Measurements from ENCODE around the gene PTPRN2. TPM values are rescaled to one million over a fixed set of nuclear protein-coding genes. Genes with fewer than 3 reads are reported as not detected.

PTPRN2 gene
- total and polyA plus RNA-seq, 3 experiments from 2014 or later: 0.33 to 1.2 (median 0.42) TPM

DNA sequence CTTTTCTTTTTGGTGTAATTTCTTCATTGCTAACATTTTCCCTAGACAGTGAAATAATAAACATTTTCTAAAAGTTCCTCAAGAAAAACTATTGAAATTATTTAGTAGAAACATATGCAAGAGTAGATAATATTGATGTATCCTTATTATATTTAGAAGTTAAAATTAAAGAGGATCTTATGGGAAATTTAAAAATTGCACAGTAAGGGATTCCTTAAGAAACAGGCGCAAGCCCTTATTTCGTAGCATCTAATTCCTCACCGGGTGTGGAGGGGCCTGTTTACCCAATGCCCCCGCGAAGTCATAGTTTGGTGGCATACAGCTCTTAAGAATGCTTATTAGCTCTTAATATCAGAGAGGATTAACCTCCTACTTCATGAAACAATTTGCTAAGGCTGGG, 783.7 kb downstream of the PTPRN2 start:
- Histone ChIP-seq H3K4me3 (ENCODE audit: low read length) (no peak overlapping the region), H3K27me3 (ENCODE audit: insufficient read depth, low read length, poor library complexity, severe bottlenecking) (no peaks in the 10 kb centered on the region), H3K4me1 (ENCODE audit: insufficient read depth, low read length) (no peaks in the 10 kb centered on the region), H3K36me3 (ENCODE audit: insufficient read depth, low read length) (no peaks in the 10 kb centered on the region), H3K9me3 (ENCODE audit: low read length) (no peaks in the 10 kb centered on the region), H3K27ac (ENCODE audit: low read depth, low read length) (no peak overlapping the region)
- CTCF ChIA-PET: no interaction called here
- H3K4me3 Mint-ChIP-seq: no peak overlapping the region
- H3K27me3 Mint-ChIP-seq: peaks cover 4 to 6% of the 10 kb centered on the region in 2 donors
- POLR2A ChIA-PET: no interaction called here
- no peak for DNase-seq
- H3K27ac Mint-ChIP-seq: no peak overlapping the region
- no peaks in the 10 kb centered on the region for H3K4me1 Mint-ChIP-seq
- H3K36me3 Mint-ChIP-seq: no peaks in the 10 kb centered on the region
- H3K9me3 Mint-ChIP-seq: peaks cover 0 to 2% (median 0%) of the 10 kb centered on the region in 5 donors

DNA sequence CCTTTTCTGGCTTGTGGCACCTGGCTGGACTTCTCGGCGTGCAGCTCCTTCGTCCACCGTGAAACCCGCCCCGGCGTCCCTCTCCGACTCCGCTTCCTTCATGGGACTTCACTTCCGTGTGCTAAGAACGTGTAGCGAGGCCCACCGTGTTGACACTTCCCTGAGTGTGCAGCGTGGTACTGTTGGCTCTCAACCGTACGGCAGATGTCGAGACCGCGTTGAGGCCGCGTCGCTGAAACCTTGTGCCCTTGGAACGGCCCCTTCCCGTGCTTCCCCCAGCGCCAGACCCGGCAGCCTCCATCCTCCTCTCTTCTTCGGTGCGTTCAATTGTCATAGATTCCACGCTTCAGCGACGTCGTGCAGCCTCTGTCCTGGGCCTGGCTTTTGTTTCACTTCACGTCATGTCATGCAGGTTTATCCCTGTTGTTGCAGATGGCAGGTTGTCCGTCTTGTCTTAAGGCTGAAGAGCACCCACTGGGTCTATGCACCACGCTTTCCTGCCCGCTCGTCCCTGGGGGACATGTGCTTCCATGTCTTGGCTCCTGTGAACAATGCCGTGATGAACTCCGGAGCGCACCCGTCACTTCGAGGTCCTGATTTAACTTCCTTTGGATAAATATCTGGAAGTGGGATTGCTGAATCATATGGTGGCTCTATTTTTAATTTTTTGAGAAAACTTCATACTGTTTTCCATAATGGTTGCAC, 785.5 kb downstream of the PTPRN2 start:
- no peaks in the 10 kb centered on the region for H3K4me1 ChIP-seq (ENCODE audit: insufficient read depth, low read length)
- Mint-ChIP-seq H3K9me3 (peaks cover 0 to 2% (median 0%) of the 10 kb centered on the region in 5 donors), H3K27me3 (peaks cover 4 to 6% of the 10 kb centered on the region in 2 donors), H3K4me3 (no peak overlapping the region), H3K4me1 (no peaks in the 10 kb centered on the region), H3K36me3 (no peaks in the 10 kb centered on the region), H3K27ac (no peak overlapping the region)
- CTCF ChIA-PET: no interaction called here
- H3K27ac ChIP-seq (ENCODE audit: low read depth, low read length): no peak overlapping the region
- no peaks in the 10 kb centered on the region for H3K36me3 ChIP-seq (ENCODE audit: insufficient read depth, low read length)
- H3K9me3 ChIP-seq (ENCODE audit: low read length): no peaks in the 10 kb centered on the region
- H3K4me3 ChIP-seq (ENCODE audit: low read length): no peak overlapping the region
- H3K27me3 ChIP-seq (ENCODE audit: insufficient read depth, low read length, poor library complexity, severe bottlenecking): no peaks in the 10 kb centered on the region
- DNase-seq: peak in 1 of 5 donors; percentile 35
- POLR2A ChIA-PET: no interaction called here

DNA sequence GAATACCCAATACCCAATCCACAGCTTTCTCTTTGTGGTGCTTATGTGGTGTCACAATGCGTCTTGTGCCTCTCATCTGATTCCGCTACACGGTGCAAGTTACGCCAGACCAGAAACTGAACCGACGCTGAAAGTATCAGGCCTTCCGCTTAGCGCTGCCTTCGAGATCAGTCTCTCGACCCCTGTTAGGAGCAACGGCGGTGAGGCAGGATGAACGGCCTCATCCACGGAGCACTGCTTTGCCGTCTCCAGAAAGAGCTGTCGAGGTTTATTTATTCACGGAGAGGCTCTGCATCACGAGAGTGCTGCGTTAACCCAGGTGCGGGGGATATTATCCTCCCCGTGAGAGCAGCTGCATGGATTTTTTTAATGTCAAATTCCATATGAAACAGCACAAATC, 786.5 kb downstream of the PTPRN2 start:
- ChIA-PET CTCF (no interaction called here), POLR2A (no interaction called here)
- Histone ChIP-seq H3K36me3 (ENCODE audit: insufficient read depth, low read length) (no peaks in the 10 kb centered on the region), H3K9me3 (ENCODE audit: low read length) (no peaks in the 10 kb centered on the region), H3K27me3 (ENCODE audit: insufficient read depth, low read length, poor library complexity, severe bottlenecking) (no peaks in the 10 kb centered on the region), H3K4me1 (ENCODE audit: insufficient read depth, low read length) (no peaks in the 10 kb centered on the region), H3K27ac (ENCODE audit: low read depth, low read length) (no peak overlapping the region), H3K4me3 (ENCODE audit: low read length) (no peak overlapping the region)
- Mint-ChIP-seq H3K4me1 (no peaks in the 10 kb centered on the region), H3K27me3 (peaks cover 4 to 6% of the 10 kb centered on the region in 2 donors), H3K36me3 (no peaks in the 10 kb centered on the region), H3K9me3 (peaks cover 0 to 2% (median 0%) of the 10 kb centered on the region in 5 donors), H3K4me3 (no peak overlapping the region), H3K27ac (no peak overlapping the region)
- peak in 1 of 5 donors; percentile 13 for DNase-seq

DNA sequence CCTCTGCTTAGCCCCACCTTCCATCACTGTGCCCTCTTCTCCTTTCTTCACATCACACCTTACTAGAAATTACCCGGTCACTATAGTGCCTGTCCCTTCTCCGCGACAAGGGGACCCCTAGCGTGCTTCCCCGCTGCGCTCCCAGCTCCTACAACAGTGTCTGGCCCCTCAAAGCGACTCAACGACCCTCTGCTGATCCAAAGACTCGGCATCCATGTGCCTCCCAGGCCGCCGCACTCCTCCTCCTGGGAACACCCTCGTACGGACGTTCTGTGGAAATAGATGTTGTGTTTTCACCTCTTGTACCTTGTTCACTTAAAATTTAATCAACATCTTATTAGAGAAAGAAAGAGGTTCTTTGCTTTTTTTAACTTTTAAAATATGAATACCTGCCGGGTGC, 787.3 kb downstream of the PTPRN2 start:
- Histone ChIP-seq H3K36me3 (ENCODE audit: insufficient read depth, low read length) (no peaks in the 10 kb centered on the region), H3K9me3 (ENCODE audit: low read length) (no peaks in the 10 kb centered on the region), H3K27ac (ENCODE audit: low read depth, low read length) (no peak overlapping the region), H3K4me3 (ENCODE audit: low read length) (no peak overlapping the region), H3K4me1 (ENCODE audit: insufficient read depth, low read length) (no peaks in the 10 kb centered on the region), H3K27me3 (ENCODE audit: insufficient read depth, low read length, poor library complexity, severe bottlenecking) (no peaks in the 10 kb centered on the region)
- POLR2A ChIA-PET: no interaction called here
- no peaks in the 10 kb centered on the region for H3K4me1 Mint-ChIP-seq
- H3K27ac Mint-ChIP-seq: no peak overlapping the region
- peaks cover 4 to 7% of the 10 kb centered on the region in 2 donors for H3K27me3 Mint-ChIP-seq
- no peak for DNase-seq
- peaks cover 0 to 2% (median 0%) of the 10 kb centered on the region in 5 donors for H3K9me3 Mint-ChIP-seq
- H3K36me3 Mint-ChIP-seq: no peaks in the 10 kb centered on the region
- CTCF ChIA-PET: no interaction called here
- no peak overlapping the region for H3K4me3 Mint-ChIP-seq

DNA sequence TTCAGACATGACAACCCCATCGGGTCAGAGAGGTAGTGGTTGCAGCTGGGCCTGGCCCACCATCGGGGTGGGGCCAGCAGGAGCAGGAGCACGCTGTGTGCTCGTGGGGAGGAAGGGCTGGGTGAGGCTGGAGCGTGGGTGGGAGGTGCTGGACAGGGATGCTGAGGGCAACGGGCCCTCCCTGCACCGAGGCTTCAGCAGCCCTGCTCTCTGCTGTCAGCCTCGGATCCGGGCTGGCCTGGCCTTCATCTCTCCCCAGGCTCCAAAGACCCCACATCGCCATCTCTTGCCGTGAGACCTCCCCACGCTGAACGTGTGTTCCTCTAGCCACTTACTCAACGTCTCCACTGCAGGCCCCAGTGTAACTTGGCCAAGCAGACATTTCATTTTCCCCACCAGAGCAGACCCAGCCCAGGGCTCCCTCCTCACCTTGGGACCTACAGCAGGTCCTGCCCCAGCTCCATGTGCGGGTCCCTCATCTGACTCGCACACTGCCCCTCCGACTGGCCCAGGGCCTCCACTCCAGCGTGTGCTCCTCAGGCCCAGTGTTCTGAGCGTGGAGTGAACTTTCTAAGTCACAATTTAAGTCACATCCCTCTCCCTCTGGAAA, 788.4 kb downstream of the PTPRN2 start:
- Mint-ChIP-seq H3K27ac (no peak overlapping the region), H3K36me3 (no peaks in the 10 kb centered on the region), H3K9me3 (peaks cover 0 to 2% (median 0%) of the 10 kb centered on the region in 5 donors), H3K4me3 (no peak overlapping the region), H3K4me1 (no peaks in the 10 kb centered on the region), H3K27me3 (peaks cover 4 to 8% of the 10 kb centered on the region in 2 donors)
- DNase-seq: no peak
- no peak overlapping the region for H3K4me3 ChIP-seq (ENCODE audit: low read length)
- no peaks in the 10 kb centered on the region for H3K4me1 ChIP-seq (ENCODE audit: insufficient read depth, low read length)
- H3K27ac ChIP-seq (ENCODE audit: low read depth, low read length): no peak overlapping the region
- H3K9me3 ChIP-seq (ENCODE audit: low read length): no peaks in the 10 kb centered on the region
- H3K36me3 ChIP-seq (ENCODE audit: insufficient read depth, low read length): no peaks in the 10 kb centered on the region
- ChIA-PET CTCF (no interaction called here), POLR2A (no interaction called here)
- no peaks in the 10 kb centered on the region for H3K27me3 ChIP-seq (ENCODE audit: insufficient read depth, low read length, poor library complexity, severe bottlenecking)

DNA sequence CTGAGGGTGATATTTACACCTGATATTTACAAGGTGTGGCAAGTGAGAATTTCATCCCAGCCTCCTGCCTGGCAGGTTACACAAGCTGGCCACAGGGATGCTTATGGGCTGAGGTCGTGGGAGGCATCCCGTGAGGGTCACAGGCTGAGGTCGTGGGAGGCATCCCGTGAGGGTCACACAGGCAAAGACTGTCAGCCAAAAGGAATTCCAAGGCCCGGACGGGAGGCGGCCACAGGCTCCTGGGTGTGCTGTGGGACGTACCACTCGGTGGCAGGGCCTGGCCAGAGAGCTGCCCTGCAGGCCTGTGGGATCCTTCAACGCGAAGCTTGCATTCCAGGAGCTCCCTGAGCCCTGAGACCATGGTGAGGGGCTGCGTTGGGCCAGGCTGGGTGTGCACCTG, 790.3 kb downstream of the PTPRN2 start:
- Mint-ChIP-seq H3K4me1 (no peaks in the 10 kb centered on the region), H3K27ac (no peak overlapping the region), H3K9me3 (peaks cover 0 to 2% (median 0%) of the 10 kb centered on the region in 5 donors), H3K27me3 (peaks cover 3 to 8% of the 10 kb centered on the region in 2 donors), H3K36me3 (no peaks in the 10 kb centered on the region), H3K4me3 (no peak overlapping the region)
- no peaks in the 10 kb centered on the region for H3K36me3 ChIP-seq (ENCODE audit: insufficient read depth, low read length)
- peak in 1 of 5 donors; percentile 26 for DNase-seq
- CTCF ChIA-PET: no interaction called here
- no peaks in the 10 kb centered on the region for H3K4me1 ChIP-seq (ENCODE audit: insufficient read depth, low read length)
- no peak overlapping the region for H3K27ac ChIP-seq (ENCODE audit: low read depth, low read length)
- no peaks in the 10 kb centered on the region for H3K27me3 ChIP-seq (ENCODE audit: insufficient read depth, low read length, poor library complexity, severe bottlenecking)
- no peak overlapping the region for H3K4me3 ChIP-seq (ENCODE audit: low read length)
- POLR2A ChIA-PET: no interaction called here
- H3K9me3 ChIP-seq (ENCODE audit: low read length): no peaks in the 10 kb centered on the region

DNA sequence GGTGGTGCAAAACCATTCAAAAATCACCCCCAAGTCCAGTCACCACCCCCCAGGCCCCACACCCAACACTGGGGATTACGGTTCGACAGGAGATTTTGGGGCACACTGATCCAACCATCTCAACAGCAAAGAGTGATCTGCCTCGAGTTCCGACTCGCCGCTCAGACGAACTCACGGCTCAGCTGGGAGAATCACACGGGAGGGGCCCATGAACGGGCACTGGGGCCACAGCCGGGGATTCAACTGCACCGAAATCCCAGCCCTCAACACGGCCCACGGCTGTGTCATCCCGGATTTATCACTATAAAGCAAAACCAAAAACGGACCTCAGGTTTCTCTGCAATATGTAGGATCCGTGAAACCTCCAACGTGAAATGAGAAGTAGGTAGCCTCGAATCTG, 790.8 kb downstream of the PTPRN2 start:
- Histone ChIP-seq H3K36me3 (ENCODE audit: insufficient read depth, low read length) (no peaks in the 10 kb centered on the region), H3K9me3 (ENCODE audit: low read length) (no peaks in the 10 kb centered on the region), H3K27ac (ENCODE audit: low read depth, low read length) (no peak overlapping the region), H3K27me3 (ENCODE audit: insufficient read depth, low read length, poor library complexity, severe bottlenecking) (no peaks in the 10 kb centered on the region), H3K4me3 (ENCODE audit: low read length) (no peak overlapping the region), H3K4me1 (ENCODE audit: insufficient read depth, low read length) (no peaks in the 10 kb centered on the region)
- H3K36me3 Mint-ChIP-seq: no peaks in the 10 kb centered on the region
- peaks cover 3 to 8% of the 10 kb centered on the region in 2 donors for H3K27me3 Mint-ChIP-seq
- H3K27ac Mint-ChIP-seq: peak overlapping the region in 1 of 8 donors; percentile 26
- H3K4me1 Mint-ChIP-seq: no peaks in the 10 kb centered on the region
- no peak for DNase-seq
- H3K4me3 Mint-ChIP-seq: no peak overlapping the region
- H3K9me3 Mint-ChIP-seq: peaks cover 0 to 2% (median 0%) of the 10 kb centered on the region in 5 donors
- ChIA-PET POLR2A (no interaction called here), CTCF (no interaction called here)

DNA sequence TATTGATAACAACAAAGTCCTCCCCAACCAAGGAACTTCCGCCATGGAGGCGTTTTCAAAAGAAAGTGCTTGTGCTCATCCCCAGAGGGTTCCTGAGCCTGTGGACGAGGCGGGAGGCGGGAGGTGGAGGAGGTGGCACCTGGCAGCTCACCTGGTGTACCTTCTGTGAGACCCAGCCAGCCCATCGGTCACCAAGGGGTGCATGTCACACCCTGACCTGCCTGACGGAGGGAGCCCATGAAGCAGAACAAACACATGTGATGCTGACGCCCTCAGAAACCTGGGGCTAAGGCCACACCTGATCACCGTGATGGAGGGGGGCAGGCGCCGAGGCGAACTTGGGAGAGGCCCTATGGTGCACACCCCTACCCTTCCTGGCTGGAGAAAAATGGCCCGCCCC, 792.0 kb downstream of the PTPRN2 start:
- Mint-ChIP-seq H3K4me1 (no peaks in the 10 kb centered on the region), H3K36me3 (no peaks in the 10 kb centered on the region), H3K9me3 (peaks cover 0 to 2% (median 0%) of the 10 kb centered on the region in 5 donors), H3K4me3 (no peak overlapping the region), H3K27ac (no peak overlapping the region), H3K27me3 (peaks cover 3 to 8% of the 10 kb centered on the region in 2 donors)
- no peaks in the 10 kb centered on the region for H3K36me3 ChIP-seq (ENCODE audit: insufficient read depth, low read length)
- ChIA-PET POLR2A (no interaction called here), CTCF (no interaction called here)
- no peak overlapping the region for H3K4me3 ChIP-seq (ENCODE audit: low read length)
- H3K4me1 ChIP-seq (ENCODE audit: insufficient read depth, low read length): no peaks in the 10 kb centered on the region
- no peak overlapping the region for H3K27ac ChIP-seq (ENCODE audit: low read depth, low read length)
- no peaks in the 10 kb centered on the region for H3K9me3 ChIP-seq (ENCODE audit: low read length)
- no peaks in the 10 kb centered on the region for H3K27me3 ChIP-seq (ENCODE audit: insufficient read depth, low read length, poor library complexity, severe bottlenecking)
- no peak for DNase-seq

Data from CD8-positive, alpha-beta memory T cell (primary cell).